Panc1 (cell line): ENCODE data around the gene PAIP1.

Source experiments
- POLR2AphosphoS5 ChIP-seq: IDR thresholded peaks from 2 replicates; pipeline ENCODE4 v1.6.1; 2012; ENCODE audit warnings: mild to moderate bottlenecking, low read depth, low read length, moderate library complexity
- REST ChIP-seq, 2 experiments: IDR thresholded peaks; 2 replicates each; pipeline ENCODE4 v1.6.1; 2011 to 2012; ENCODE audit warnings: low read depth in 2 of 2, control low read depth in 1 of 2, low read length in 1 of 2, mild to moderate bottlenecking in 1 of 2, moderate library complexity in 1 of 2; ENCODE audit not compliant: insufficient read depth in 1 of 2
- SIN3A ChIP-seq: IDR thresholded peaks from 2 replicates; pipeline ENCODE4 v1.6.1; 2012; ENCODE audit warnings: low read depth, mild to moderate bottlenecking, low read length, moderate library complexity, borderline replicate concordance; ENCODE audit not compliant: insufficient read depth
- TCF7L2 ChIP-seq: IDR thresholded peaks from 2 replicates; pipeline ENCODE4 v1.6.1; 2011; ENCODE audit warnings: mild to moderate bottlenecking, low read depth, low read length, inconsistent platforms
- TF ChIP-seq, protein P1 (sequence below): fragments of 450-650 bp; IDR thresholded peaks from 2 replicates; pipeline ENCODE4 v1.5.1; 2017; ENCODE audit warnings: mild to moderate bottlenecking

- TF ChIP-seq, protein P1, sequence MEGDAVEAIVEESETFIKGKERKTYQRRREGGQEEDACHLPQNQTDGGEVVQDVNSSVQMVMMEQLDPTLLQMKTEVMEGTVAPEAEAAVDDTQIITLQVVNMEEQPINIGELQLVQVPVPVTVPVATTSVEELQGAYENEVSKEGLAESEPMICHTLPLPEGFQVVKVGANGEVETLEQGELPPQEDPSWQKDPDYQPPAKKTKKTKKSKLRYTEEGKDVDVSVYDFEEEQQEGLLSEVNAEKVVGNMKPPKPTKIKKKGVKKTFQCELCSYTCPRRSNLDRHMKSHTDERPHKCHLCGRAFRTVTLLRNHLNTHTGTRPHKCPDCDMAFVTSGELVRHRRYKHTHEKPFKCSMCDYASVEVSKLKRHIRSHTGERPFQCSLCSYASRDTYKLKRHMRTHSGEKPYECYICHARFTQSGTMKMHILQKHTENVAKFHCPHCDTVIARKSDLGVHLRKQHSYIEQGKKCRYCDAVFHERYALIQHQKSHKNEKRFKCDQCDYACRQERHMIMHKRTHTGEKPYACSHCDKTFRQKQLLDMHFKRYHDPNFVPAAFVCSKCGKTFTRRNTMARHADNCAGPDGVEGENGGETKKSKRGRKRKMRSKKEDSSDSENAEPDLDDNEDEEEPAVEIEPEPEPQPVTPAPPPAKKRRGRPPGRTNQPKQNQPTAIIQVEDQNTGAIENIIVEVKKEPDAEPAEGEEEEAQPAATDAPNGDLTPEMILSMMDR, result no peak
- no peak for TF ChIP-seq TCF7L2
- no peak for TF ChIP-seq SIN3A
- no peak for TF ChIP-seq POLR2AphosphoS5
- TF ChIP-seq REST (IDR thresholded peaks at IDR 0.05; ENCODE audit: insufficient read depth in 1 of 2, low read depth in 2 of 2, low read length in 1 of 2), result no peak
These were observed 13.7 kb upstream of the PAIP1 start for GRCh38 chr5:43570450-43571158.
